HepG2 (cell line): ENCODE results near the gene REPIN1. TPM values are rescaled to one million over a fixed set of nuclear protein-coding genes. Genes with fewer than 3 reads are reported as not detected.

Source experiments
- ARNT2 ChIP-seq: sonication (generic); formaldehyde crosslinking; IDR thresholded peaks from 2 replicates; pipeline ENCODE4 v1.8.0; 2022; ENCODE audit warnings: mild to moderate bottlenecking, low read depth, missing genetic modification reagents, moderate library complexity
- ATF7 ChIP-seq, 2 experiments: fragments of 450-650 bp in 1 of 2; sonication (generic) in 1 of 2; formaldehyde crosslinking in 1 of 2; IDR thresholded peaks; 2 replicates each; pipeline versions ENCODE4 v1.4.0 to v1.6.1; 2016 to 2020; ENCODE audit warnings: antibody characterized with exemption in 1 of 2, mild to moderate bottlenecking in 1 of 2, missing genetic modification reagents in 1 of 2
- FUBP1 ChIP-seq: sonication (generic); formaldehyde crosslinking; IDR thresholded peaks from 2 replicates; pipeline ENCODE4 v1.5.1; 2020; ENCODE audit warnings: missing genetic modification reagents, mild to moderate bottlenecking, borderline replicate concordance
- GABPA ChIP-seq, 2 experiments: IDR thresholded peaks; 2 replicates each; pipeline ENCODE4 v1.6.1; 2011 to 2016; ENCODE audit warnings: low read depth in 2 of 2, low read length in 1 of 2, missing biosample characterization in 1 of 2, missing genetic modification characterization in 1 of 2
- HINFP ChIP-seq: sonication (generic); formaldehyde crosslinking; IDR thresholded peaks from 2 replicates; pipeline ENCODE4 v1.4.0; 2020; ENCODE audit warnings: low read depth, mild to moderate bottlenecking, missing genetic modification reagents
- MXI1 ChIP-seq: IDR thresholded peaks from 3 replicates; pipeline ENCODE4 v1.6.1; 2012; ENCODE audit warnings: low read depth, low read length, inconsistent platforms, borderline replicate concordance
- PCBP2 ChIP-seq: fragments of 200-400 bp; formaldehyde crosslinking; optimal IDR thresholded peaks from 2 replicates; pipeline ENCODE3; 2018; ENCODE audit warnings: low read length, low read depth; ENCODE audit not compliant: poor library complexity, severe bottlenecking
- PRDM4 ChIP-seq: sonication (generic); formaldehyde crosslinking; IDR thresholded peaks from 2 replicates; pipeline ENCODE4 v1.9.0; 2021; ENCODE audit warnings: missing genetic modification reagents, borderline replicate concordance
- RAD51 ChIP-seq: fragments of 450-650 bp; IDR thresholded peaks from 2 replicates; pipeline ENCODE4 v1.6.1; 2016; ENCODE audit warnings: borderline replicate concordance
- SMYD3 ChIP-seq: sonication (generic); formaldehyde crosslinking; IDR thresholded peaks from 2 replicates; pipeline ENCODE4 v1.8.1; 2023; ENCODE audit warnings: mild to moderate bottlenecking, missing genetic modification reagents
- TARDBP ChIP-seq: sonication (generic); formaldehyde crosslinking; IDR thresholded peaks from 2 replicates; pipeline ENCODE4 v1.8.0; 2022; ENCODE audit warnings: mild to moderate bottlenecking, missing genetic modification reagents
- THAP9 ChIP-seq: sonication (generic); formaldehyde crosslinking; IDR thresholded peaks from 2 replicates; pipeline ENCODE4; 2020; ENCODE audit warnings: missing genetic modification reagents, mild to moderate bottlenecking, borderline replicate concordance
- ZFP62 ChIP-seq: sonication (generic); formaldehyde crosslinking; IDR thresholded peaks from 2 replicates; pipeline ENCODE4 v1.4.0; 2020; ENCODE audit warnings: missing genetic modification reagents
- ZNF253 ChIP-seq: sonication (generic); formaldehyde crosslinking; IDR thresholded peaks from 2 replicates; pipeline ENCODE4 v1.8.0; 2022; ENCODE audit warnings: mild to moderate bottlenecking, missing genetic modification reagents, borderline replicate concordance
- ZNF256 ChIP-seq: sonication (generic); formaldehyde crosslinking; conservative IDR thresholded peaks from 2 replicates; pipeline ENCODE4 v1.4.0; 2020; ENCODE audit warnings: missing genetic modification reagents
- ZNF263 ChIP-seq: sonication (generic); formaldehyde crosslinking; IDR thresholded peaks from 2 replicates; pipeline ENCODE4 v1.4.0; 2020; ENCODE audit warnings: missing genetic modification reagents
- ZNF264 ChIP-seq: sonication (generic); formaldehyde crosslinking; IDR thresholded peaks from 2 replicates; pipeline ENCODE4 v1.4.0; 2020; ENCODE audit warnings: missing genetic modification reagents
- ZNF317 ChIP-seq: sonication (generic); formaldehyde crosslinking; IDR thresholded peaks from 2 replicates; pipeline ENCODE4 v1.5.0; 2020; ENCODE audit warnings: mild to moderate bottlenecking, missing genetic modification reagents
- ZNF501 ChIP-seq: sonication (generic); formaldehyde crosslinking; IDR thresholded peaks from 2 replicates; pipeline ENCODE4 v1.5.1; 2020; ENCODE audit warnings: mild to moderate bottlenecking, moderate library complexity, missing genetic modification reagents
- polyA plus RNA-seq, 8 experiments: library from polyadenylated mRNA; depleted of rRNA in 3 of 8; stranded (reverse) in 7 of 8; unstranded in 1 of 8; fragments of >200 nt; fragmentation: Illumina TruSeq in 4 of 8; extraction: Trizol in 4 of 8; gene quantifications; 2 replicates each; pipeline versions ENCODE4 v1.2.1 to v1.2.3, GENCODE V29; 2011 to 2016; ENCODE audit warnings: low read depth in 4 of 8, missing spikeins in 1 of 8, mixed read lengths in 1 of 8; ENCODE audit not compliant: insufficient read depth in 1 of 8
- total RNA-seq, 5 experiments: library from RNA; depleted of rRNA; stranded (reverse); fragments of >200 nt; fragmentation: Illumina TruSeq; extraction: Trizol; gene quantifications; 2 replicates each; pipeline ENCODE4 v1.2.3, GENCODE V29; 2016; ENCODE audit warnings: low read depth in 1 of 5

REPIN1 gene
- total and polyA plus RNA-seq, 2 of the 13 experiments (the other 11 are each of a cell fraction or from before 2014, with no cell fraction given), result 69.9 to 108 TPM

GRCh38 chr7:150322833-150323681 lies 45.6 kb upstream of the REPIN1 start, which contains the start of the genes ACTR3C and LRRC61 (continued):
- TF ChIP-seq ZNF253 (CRISPR knock-in tag) (peak; percentile 81; the same call in 1 of the 2 replicates), GABPA (IDR thresholded peaks at IDR 0.05; ENCODE audit: low read depth, low read length) (peak; percentile 73), GABPA (CRISPR knock-in tag; IDR thresholded peaks at IDR 0.05; ENCODE audit: low read depth) (peak; percentile 91), ARNT2 (peak; percentile 97; the same call in 1 of the 2 replicates), ZNF263 (CRISPR knock-in tag) (no peak; the same call in 1 of the 2 replicates), THAP9 (peak; percentile 89), SMYD3 (no peak), ZFP62 (no peak), TARDBP (CRISPR knock-in tag) (peak; percentile 51; the same call in 1 of the 2 replicates), HINFP (CRISPR knock-in tag) (peak; percentile 54; the same call in 1 of the 2 replicates), FUBP1 (CRISPR knock-in tag) (no peak), PCBP2 (no peak), RAD51 (no peak), ZNF256 (CRISPR knock-in tag) (no peak; the same call in 1 of the 2 replicates), ATF7 (IDR thresholded peaks at IDR 0.05) (peak; percentile 65), ATF7 (CRISPR knock-in tag; IDR thresholded peaks at IDR 0.05) (peak; percentile 32), ZNF264 (CRISPR knock-in tag) (no peak), MXI1 (no peak; the same call in 2 of the 3 replicates), PRDM4 (CRISPR knock-in tag) (no peak; the same call in 1 of the 2 replicates), ZNF317 (CRISPR knock-in tag) (peak; percentile 88; the same call in 1 of the 2 replicates), ZNF501 (peak; percentile 99)
